Right renal pelvis (tissue), 4 donors: Measurements from ENCODE around the gene ZNF267. TPM values are rescaled to one million over a fixed set of nuclear protein-coding genes. Genes with fewer than 3 reads are reported as not detected.
A peak's percentile ranks its signal among the peaks of the same experiment; 100 is the strongest.
"Not testable (repeated sequence)": the region's sequence is repeated elsewhere in the genome, so short reads cannot be mapped to it uniquely, and the experiment has no call there.

Source experiments
- DNase-seq, 4 donors: peaks; one replicate each; pipeline ENCODE4 v3.0.0-alpha.2; 2013; ENCODE audit warnings: low read depth in 4 of 4, low spot score in 3 of 4, missing footprints in 1 of 4
- polyA plus RNA-seq, 4 donors: library from polyadenylated mRNA; unstranded; fragments of 120-200 nt; gene quantifications; one replicate each; pipeline ENCODE4 v1.2.1, GENCODE V29; 2013; ENCODE audit not compliant: insufficient read length in 4 of 4

ZNF267 gene
- 10 to 100 TPM; 13.8 to 16.7 (median 15.9) TPM for polyA plus RNA-seq

- DNase-seq = peak; percentile 80 to 90 (median 89)
These were observed at the start of gene ZNF267 for GRCh38 chr16:31873556-31874365. TSS of gene ZNF267 (plus strand) at chr16:31873807. CDS start at chr16:31873967, 160 bp downstream.

- no peak for DNase-seq
These were observed 40.6 kb upstream of the ZNF267 start for GRCh38 chr16:31833047-31833446.

DNA sequence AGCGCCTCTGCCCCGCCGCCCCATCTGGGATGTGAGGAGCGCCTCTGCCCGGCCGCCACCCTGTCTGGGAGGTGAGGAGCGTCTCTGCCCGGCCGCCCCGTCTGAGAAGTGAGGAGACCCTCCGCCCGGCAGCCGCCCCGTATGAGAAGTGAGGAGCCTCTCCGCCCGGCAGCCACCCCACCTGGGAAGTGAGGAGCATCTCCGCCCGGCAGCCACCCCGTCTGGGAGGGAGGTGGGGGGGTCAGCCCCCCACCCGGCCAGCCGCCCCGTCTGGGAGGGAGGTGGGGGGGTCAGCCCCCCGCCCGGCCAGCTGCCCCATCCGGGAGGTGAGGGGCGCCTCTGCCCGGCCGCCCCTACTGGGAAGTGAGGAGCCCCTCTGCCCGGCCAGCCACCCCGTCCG lies 37.2 kb upstream of the ZNF267 start:
- DNase-seq = not testable (repeated sequence)

DNA sequence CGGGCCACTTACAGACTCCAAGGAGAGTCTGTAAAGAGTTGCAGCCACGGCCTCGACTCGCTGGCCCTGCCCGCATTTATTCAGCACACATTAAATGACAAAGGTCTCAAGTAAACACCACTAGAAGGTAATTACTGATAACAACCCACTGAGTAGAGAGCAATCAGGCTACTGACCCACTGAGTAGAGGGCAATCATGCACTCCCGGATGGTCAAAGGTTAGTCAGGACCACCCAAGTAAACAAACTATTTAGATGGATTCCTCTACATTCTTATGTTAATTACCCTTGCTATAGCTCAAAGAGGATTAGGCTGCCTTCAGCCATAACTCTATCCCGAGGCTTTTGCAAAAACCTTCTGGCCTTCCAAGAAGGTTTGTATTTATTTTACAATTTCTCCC lies 30.7 kb upstream of the ZNF267 start:
- DNase-seq = no peak

DNA sequence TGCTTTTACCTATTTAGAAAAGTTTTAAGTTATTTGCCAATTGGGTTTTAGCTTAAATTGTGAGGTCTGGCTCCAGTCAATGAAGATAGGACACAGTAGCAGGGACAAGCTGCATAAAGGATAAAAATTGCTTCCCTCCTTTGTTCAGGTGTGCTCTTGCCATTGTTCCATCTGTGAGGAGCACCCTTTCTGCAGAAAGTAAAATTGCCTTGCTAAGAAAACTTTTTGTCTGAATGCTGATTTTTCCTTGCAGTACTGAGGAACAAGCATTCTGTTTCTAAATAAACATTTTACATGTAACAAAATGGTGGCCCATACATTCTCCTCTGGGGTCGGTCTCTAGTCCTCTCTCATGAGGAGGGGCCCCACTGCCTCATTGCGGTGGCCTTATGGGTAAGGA lies 25.0 kb upstream of the ZNF267 start:
- not testable (repeated sequence) for DNase-seq

- DNase-seq = no peak
These were observed 20.3 kb upstream of the ZNF267 start for GRCh38 chr16:31853291-31853690.

GRCh38 chr16:31860508-31860907 lies 13.1 kb upstream of the ZNF267 start:
- no peak for DNase-seq

DNA sequence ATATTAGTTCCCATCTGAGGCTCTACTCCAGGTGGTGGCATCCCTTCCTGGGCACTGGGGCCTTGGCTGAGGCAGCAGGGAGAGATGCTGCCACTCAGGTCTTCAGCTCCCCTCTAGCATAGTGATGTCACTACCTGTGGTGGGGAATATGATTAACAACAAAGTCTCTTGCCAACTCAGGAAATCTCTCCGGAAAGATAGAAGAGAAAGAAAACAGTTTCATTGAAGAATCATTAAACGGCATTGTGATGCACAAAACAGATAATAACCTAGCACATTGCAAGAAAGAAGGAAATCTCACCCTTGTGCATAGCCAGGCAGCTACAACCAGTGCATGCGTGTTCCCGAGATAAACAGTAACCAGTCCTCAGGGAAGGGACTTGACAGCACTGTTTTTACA lies 12.2 kb upstream of the ZNF267 start:
- no peak for DNase-seq

- DNase-seq = no peak
These were observed 10.8 kb upstream of the ZNF267 start for GRCh38 chr16:31862761-31863160.

- no peak for DNase-seq
These were observed 5.4 kb upstream of the ZNF267 start for GRCh38 chr16:31868164-31868563.

- peak in 2 of 4 donors; percentile 61 to 69 for DNase-seq
These were observed 4.9 kb upstream of the ZNF267 start for GRCh38 chr16:31868691-31869167.

DNA sequence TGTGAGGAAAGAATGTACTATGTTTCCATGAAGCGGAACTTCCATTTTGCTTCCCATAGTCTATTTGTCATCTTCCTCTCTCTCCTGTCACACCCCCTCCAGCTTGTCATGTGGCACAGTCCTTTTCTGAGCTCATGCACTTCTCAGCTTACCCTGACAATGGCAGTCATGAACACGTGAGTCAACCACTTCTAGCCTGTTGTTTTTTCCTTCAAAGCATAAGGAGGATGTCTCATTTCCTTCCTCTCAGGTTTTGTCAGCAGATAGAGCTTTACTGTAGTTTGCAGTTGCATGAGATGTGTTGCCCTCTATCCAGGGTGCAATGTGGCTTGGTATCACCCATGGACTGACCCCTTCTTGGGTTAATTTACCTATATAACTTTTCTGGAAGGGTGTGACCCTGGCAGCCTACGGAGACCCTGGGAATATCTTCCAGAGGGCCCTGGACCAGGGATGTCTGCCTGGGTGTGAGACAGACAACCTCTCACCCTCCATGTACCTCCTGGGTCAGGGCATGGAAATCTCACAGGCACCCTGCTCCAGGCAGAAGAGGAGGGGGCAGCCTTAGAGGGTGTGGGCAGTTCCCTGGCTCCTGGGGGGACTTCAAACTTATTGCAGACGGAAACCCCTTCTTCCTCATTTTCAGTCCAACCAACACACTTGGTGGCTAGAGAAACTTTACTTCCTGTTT lies 4.0 kb upstream of the ZNF267 start:
- DNase-seq = no peak

DNA sequence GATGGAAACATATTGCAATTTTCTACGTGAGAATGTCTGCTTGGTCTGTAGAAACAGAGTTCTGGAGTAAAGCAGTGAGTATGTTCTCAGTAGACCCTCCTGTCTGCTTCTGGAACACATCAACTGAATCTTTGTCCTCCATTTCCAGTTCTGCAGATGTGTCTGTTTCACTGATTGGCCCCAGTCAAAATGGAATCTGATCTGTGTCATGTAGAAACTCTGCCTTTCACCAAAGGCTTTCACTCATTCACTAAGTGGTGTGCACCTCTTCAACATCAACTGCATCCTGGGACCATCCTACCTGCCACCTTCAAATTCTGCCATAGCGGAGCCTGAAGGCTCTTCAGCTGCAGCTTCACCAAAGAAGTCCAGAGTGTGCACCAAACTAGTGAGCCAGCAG lies 2.8 kb upstream of the ZNF267 start:
- DNase-seq = no peak

DNA sequence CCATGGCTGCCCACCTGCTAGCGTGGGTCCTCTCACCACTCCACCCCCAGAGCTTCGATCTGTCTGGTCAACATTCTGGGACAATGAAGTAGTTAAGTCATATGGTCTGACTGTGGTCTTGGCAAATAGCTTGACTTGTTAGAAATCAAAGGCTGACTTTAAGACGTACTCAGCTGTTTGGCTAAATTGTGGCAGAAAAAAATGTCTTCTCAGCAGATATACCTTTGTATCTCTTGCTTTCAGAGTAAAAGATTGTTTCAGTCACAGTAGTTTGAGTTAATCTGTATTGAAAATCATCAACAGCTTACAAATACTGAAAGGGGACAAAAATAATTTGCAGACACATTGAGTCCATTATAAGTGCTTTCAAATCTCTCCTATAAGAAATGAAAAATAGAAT lies 2.1 kb upstream of the ZNF267 start:
- DNase-seq = no peak

- DNase-seq = no peak
These were observed 1.4 kb upstream of the ZNF267 start for GRCh38 chr16:31872201-31872600.

DNA sequence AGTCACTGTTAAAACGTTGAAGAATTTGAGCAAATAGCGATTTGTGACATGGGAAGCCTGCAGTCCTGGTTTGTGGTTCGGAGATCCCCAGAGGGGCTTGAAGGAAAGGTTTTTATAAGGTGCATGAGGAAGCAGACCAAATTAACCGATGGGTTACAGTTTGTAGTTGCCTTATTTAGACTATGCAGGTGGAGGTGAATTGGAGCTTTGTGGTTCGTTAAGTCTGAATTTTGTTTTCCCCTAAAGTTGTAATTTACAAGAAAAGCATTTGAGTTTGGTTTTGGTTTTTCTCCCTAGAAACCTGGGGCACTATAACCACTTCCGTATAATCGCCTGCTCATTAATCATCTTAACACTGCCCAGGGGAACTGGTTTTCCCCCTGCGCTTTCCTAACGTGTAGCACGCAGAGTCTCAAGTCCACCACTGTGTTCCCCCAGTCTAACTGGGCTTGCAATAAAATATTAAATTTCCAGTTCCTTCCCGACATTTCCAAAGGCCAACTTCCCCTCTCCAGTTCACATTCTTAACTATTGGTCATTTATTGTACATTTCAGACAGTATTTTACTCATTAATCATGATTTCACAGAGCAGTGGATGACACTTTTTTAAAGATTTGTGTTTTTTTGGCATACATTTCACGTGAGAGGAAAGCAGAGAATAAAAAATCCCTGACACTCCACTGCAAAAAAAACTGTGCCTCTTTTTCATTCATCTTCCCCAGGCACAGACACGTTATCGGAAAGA lies 932 bp downstream of the ZNF267 start:
- DNase-seq = peak in 1 of 4 donors; percentile 26

DNA sequence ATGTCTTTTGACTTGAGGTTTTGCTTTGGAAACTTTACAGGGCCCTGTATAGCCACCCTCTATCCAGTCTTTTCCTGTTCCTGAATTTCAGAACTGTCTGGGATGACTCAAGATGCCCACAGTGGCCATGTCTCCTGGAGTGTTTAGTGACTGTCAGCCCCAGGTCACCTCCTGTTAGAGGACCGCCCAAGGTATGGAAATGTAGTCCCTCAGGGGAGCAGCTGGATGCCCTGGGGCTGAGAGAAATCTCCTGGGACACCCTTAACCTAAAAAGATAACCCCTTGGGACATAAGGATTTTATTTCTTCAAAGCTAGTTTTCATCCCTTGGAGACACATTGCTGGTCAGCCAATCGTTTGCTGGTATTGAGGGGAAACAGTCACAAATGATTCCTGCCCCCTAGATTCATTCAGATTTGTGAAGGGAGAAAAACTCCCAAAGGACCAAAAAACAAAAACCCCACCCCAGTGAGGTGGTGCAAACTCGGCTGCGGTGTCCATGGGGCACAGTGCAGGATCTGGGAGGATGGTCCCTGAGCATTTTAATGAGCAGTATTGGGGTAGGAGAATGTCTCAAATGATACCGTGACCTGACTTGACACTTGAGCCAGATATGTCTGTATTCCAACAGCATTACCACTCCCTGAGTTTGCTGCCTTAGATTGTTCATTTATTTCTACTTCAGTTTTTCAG lies 1.7 kb downstream of the ZNF267 start:
- DNase-seq = no peak

DNA sequence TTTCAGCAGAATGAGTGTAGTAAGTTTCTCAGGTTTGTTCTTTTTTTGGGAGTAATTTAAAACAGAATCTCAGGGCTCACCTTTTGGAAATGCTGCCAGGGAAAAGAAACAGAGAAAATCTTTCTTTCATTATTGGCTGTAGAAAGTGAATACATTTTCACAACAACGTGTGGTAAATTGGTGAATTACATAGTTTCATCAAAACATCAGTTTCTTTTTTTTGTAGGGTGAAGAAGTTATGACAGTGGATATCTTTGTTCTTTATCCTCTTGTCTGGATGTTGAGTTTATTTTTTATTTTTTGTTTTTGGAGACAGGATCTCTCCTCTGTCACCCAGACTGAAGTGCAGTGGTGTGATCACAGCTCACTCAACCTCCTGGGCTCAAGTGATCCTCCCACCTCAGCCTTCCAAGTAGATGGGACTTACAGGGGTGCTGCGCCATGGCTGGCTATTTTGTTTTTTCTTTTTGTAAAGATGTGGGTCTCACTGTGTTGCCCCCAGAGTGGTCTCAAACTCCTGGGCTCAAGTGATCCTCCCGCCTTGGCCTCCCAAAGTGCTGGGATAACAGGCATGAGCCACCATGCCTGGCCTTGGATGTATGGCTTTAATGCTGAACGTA lies 2.4 kb downstream of the ZNF267 start:
- no peak for DNase-seq

DNA sequence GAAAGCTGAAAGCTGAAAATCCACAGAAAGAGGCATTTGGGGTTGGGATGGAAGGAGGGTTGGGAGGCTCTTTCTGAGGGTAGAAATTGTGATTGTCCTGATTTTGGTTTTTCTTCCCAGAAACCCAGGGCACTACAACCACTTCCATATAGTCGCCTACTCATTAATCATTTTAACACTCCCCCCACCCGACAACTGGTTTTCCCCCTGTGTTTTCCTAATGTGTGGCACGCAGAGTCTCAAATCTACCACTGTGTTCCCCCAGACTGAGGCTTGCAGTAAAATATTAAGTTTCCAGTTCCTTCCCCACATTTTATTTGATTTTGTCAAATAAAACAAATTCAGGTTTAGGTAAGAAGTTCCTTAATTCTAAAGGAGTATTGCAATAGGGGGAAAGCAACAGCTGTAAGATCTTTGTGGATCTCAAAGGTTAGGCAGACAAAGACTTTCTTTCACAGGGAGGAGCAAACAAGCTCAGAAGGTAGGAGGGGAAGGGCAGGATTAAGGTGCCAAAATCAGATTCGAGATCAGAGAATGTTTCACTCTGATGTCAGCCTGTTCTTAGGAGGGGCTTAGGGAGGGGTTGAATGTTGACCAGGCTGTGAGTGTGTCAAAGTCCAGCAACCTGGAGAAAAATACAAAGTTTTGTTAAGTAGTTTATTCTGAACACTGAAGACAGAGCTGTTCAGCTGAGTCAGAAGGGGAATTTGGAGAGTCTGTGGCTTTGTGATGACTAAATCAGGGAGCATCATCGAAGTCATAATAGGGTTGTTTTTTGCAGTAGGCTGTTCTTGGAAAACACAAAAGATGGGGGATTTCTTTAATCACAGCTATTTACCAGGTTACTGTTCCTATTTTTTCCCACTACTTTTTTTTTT lies 3.6 kb downstream of the ZNF267 start:
- no peak for DNase-seq
